CD4-positive, alpha-beta T cell treated with Interleukin-6 for 4 hours (primary cell): ENCODE data around the gene MOGAT3.
A peak's percentile ranks its signal among the peaks of the same experiment; 100 is the strongest.
"Not testable (repeated sequence)": the region's sequence is repeated elsewhere in the genome, so short reads cannot be mapped to it uniquely, and the experiment has no call there.

ENCODE experiments used
- DNase-seq: peaks from one replicate; pipeline ENCODE4 v3.0.0-alpha.2; 2020; ENCODE audit warnings: mixed read lengths

Gene MOGAT3

GRCh38 chr7:101203740-101204738, 3.2 kb upstream of the MOGAT3 start:
- DNase-seq, result peak; percentile 24

DNA sequence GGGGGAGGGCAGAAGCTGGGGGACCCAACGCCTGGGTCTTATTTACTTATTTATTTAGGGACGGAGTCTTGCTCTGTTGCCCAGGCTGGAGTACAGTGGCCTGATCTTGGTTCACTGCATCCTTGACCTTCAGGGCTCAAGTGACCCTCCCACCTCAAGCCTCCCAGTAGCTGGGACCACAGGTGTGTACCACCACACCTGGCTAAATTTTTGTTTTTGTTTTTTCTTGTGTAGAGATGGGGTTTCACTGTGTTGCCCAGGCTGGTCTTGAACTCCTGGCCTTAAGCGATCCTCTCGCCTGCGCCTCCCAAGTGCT, 1.7 kb upstream of the MOGAT3 start:
- no peak for DNase-seq

GRCh38 chr7:101201695-101202602, 1.1 kb upstream of the MOGAT3 start:
- DNase-seq, result no peak

GRCh38 chr7:101200504-101200861, 353 bp downstream of the MOGAT3 start:
- DNase-seq, result no peak

- DNase-seq, result not testable (repeated sequence)
Measured at GRCh38 chr7:101199522-101199921, 1.3 kb downstream of the MOGAT3 start.

GRCh38 chr7:101198476-101198875, 2.4 kb downstream of the MOGAT3 start:
- DNase-seq, result no peak

DNA sequence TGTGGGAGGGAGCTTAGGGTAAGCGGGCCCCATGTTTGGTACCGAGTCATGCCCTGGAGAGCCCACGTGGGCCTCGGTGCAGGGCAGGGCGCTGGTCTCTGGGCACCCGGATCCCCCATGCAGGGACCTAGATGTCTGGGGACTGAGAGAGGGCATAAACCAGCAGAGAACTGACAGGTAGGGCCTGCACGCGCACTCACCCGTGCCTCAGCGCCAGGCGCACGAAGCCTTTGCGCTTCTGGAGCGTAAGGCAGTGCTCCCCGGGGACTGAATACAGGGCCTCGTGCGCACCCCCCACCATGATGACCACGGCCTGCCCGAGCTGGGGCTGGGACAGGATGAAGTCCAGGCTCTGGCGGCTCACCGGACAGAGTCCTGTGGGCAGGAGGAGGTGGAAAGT, 2.8 kb downstream of the MOGAT3 start:
- DNase-seq, result no peak

DNA sequence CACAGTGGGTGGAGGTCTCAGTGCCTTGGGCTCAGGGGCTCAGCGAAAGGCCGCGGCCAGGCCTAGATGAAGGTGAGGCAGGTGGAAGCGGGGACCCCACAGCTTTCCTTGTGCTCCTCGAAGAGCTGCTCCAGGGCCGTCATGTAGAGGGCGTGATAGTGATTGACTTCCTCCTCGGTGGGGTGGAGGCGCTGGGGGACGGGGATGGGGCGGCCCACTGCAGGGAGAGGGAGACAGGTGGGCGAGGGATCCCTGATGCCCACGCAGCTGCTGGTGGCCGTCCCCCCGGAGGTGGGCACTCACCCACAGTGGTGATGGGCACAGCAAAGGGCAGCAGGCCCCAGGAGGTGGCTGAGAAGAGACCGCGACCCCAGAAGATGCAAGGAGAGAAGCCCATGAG, 5.0 kb downstream of the MOGAT3 start:
- no peak for DNase-seq

DNA sequence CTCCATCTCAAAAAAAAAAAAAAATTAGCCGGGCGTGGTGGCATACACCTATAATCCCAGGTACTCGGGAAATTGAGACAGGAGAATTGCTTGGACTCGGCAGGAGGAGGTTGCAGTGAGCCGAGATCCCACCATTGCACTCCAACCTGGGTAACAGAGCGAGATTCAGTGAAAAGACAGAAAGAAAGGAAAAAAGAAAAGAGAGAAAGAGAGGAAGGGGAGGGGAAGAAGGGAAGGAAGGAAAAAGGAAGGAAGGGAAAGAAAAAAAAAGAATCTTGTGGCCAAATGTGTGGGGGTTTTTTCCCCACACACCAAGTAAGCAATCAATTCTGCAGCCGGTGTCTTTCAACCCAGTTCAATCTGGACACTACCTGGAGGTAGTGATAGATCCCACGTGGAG, 11.7 kb downstream of the MOGAT3 start:
- no peak for DNase-seq

GRCh38 chr7:101186844-101187428, 13.9 kb downstream of the MOGAT3 start:
- no peak for DNase-seq

DNA sequence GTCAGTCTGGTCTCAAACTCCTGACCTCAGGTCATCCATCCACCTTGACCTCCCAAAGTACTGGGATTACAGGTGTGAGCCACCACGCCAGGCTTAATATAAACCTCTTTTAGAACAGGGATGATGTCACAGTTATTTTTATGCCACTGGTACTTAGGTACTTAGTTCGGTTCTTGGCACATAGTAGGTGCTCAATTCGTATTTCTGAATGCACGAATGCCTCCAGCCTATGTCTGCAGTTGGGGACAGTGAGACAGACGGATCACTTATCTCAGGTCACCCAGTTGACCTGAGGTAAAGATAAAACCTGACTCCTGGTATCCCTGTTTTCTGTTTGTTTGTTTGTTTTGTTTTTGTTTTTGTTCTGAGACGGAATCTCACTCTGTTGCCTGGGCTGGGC, 14.6 kb downstream of the MOGAT3 start:
- no peak for DNase-seq

- DNase-seq, result no peak
Measured at GRCh38 chr7:101185258-101185839, 15.5 kb downstream of the MOGAT3 start.

DNA sequence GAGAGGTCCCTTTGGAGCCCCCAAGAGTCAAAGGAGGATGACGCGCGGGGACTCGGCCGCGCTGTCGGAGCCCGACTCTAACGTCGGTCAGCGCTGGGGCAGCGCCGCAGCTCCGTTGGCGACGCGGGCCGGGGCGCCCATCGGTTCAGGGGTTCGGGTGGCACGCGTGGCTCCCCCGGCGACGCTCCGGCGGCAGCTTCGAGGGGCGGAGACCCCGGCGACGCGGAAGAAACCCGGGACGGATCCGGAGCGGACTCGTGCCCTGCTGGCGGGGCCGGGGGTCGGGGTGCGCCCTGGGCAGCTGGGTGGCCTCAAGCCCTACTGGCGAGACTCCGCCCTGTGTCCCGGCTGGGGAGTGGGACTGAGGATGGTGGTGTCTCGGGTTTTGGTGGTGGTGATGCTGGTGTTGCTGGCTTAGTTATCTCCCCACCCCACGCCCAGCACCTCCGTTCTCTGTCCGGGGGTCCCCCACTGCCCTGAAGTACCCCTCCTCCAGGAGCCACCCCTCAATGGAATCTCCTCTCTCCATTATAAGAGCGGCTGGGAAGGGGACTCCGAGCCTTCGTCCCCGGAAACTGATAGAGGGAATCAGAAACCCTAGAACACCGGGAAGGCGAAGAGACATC, 20.6 kb downstream of the MOGAT3 start, which contains the start of gene NAT16:
NAT16 (minus strand) TSS at position 164 of the 626 bp plus-strand sequence. CDS start 5,486 bp downstream, outside the sequence.
- DNase-seq, result no peak

DNA sequence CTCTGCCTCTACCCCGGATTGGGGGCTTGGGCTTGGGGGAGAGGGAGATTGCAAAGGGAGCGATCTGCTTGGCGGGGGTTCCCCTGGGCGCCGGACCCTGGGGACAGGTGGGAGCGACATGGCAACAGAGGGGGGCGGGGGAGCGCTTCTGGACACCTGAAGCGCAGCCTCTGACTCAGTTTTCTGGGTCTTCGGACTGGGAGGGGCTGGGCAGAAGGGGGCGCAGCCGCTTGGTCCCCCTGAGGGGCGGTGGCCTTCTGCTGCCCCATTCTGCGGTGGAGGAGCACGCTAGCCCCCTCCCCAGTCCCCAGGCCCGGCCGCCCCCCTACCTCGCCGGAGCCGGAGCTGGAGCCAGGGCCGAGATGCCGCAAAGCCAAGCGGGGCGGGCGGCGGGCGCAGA, 21.1 kb downstream of the MOGAT3 start:
- DNase-seq, result no peak

- no peak for DNase-seq
Measured at GRCh38 chr7:101179117-101179516, 21.7 kb downstream of the MOGAT3 start.

- no peak for DNase-seq
Measured at GRCh38 chr7:101177644-101178043, 23.2 kb downstream of the MOGAT3 start.

GRCh38 chr7:101175664-101176063, 25.2 kb downstream of the MOGAT3 start:
- DNase-seq, result no peak

DNA sequence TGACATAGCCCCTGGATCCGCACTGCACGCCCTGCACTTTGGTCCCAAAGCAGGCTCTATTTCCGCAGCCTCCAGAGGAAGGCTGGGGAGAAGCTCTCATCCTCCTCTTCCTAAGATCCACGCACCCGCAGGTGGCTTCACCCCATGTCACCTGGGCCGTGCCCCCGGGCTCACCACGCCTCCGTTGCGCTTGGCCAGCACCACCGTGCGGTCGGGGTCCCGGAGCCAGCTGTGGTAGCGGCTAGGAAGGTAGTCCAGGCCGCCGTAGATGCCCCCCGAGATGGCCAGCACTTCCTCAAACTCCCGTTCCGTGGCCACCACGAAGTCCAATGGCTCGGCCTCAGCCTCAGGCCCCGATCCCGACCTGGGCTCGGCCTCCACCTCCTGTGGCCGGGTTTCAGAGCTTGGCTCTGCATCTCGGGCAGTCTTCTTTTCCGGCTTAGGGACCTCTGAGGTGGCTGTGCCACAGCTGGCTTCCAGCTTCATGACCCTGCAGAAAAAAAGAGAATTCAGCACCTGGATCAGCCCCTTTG, 26.4 kb downstream of the MOGAT3 start:
- DNase-seq, result no peak

DNA sequence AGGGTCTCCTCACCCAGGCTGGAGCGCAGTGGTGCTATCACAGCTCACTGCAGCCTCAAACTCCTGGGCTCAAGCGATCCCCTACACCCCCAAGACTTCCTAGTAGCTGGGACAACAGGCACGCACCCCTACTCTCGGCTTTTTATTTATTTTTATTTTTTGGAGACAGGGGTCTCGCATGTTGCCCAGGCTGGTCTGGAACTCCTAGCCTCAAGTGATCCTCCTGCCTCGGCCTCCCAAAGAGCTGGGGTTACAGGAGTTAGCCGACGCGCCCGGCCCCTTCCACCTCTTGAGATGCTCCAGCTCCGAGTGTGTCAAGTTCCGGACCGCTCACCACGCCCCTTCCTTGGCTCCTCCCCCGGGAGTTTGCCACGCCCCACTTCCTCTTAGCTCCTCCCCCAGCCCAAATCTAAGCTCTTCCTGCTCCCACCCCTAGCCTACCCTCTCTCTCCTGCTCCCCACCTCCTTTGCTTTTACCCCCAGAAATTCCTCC, 27.0 kb downstream of the MOGAT3 start:
- peak; percentile 51 for DNase-seq

- DNase-seq, result no peak
Measured at GRCh38 chr7:101172854-101173751, 27.7 kb downstream of the MOGAT3 start.
